ENCODE results near the gene PLEKHG1. TPM values are rescaled to one million over a fixed set of nuclear protein-coding genes. Genes with fewer than 3 reads are reported as not detected.

PLEKHG1 gene
- total and polyA plus RNA-seq, 2 experiments from 2014 or later, result 6.3 to 6.8 TPM

DNA sequence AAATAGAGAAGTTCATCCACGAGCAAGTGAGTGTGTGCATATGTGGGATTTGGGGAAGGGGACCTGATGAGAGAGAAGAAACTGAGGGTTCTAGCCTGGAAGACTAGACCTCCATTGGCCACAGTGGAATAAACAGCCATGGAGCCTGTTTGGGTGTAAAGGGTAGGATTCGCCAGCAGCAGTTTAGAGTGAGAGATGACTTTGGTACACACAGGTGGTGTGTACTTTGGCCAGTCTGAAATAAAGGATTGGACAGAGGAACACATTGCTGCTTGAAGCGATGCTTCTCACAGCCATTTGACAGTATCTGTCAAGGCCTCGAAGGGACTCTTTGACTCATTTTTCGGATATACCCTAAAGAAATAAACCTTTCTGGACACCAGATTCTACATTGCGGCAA lies 29.2 kb downstream of the PLEKHG1 start:
- peak overlapping the region; percentile 55 for H3K27ac ChIP-seq
- TF ChIP-seq, protein P1, sequence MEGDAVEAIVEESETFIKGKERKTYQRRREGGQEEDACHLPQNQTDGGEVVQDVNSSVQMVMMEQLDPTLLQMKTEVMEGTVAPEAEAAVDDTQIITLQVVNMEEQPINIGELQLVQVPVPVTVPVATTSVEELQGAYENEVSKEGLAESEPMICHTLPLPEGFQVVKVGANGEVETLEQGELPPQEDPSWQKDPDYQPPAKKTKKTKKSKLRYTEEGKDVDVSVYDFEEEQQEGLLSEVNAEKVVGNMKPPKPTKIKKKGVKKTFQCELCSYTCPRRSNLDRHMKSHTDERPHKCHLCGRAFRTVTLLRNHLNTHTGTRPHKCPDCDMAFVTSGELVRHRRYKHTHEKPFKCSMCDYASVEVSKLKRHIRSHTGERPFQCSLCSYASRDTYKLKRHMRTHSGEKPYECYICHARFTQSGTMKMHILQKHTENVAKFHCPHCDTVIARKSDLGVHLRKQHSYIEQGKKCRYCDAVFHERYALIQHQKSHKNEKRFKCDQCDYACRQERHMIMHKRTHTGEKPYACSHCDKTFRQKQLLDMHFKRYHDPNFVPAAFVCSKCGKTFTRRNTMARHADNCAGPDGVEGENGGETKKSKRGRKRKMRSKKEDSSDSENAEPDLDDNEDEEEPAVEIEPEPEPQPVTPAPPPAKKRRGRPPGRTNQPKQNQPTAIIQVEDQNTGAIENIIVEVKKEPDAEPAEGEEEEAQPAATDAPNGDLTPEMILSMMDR (IDR thresholded peaks at IDR 0.05; ENCODE audit: poor library complexity), result no peak
- TF ChIP-seq EZH2phosphoT487 (IDR thresholded peaks at IDR 0.05; ENCODE audit: low read depth, severe bottlenecking, unreplicated experiment) (no peak), EZH2 (IDR thresholded peaks at IDR 0.05; ENCODE audit: borderline replicate concordance) (no peak)
- H3K4me1 ChIP-seq (ENCODE audit: insufficient read depth), result peaks cover 42% of the 10 kb centered on the region
- WGBS (ENCODE audit: low lambda C conversion rate, missing lambda C conversion rate), result 64% methylated on average over 6 of the region's 6 CpGs
- no peak overlapping the region for H3K4me3 ChIP-seq
- H3K4me2 ChIP-seq, result peak overlapping the region; percentile 58
- no peaks in the 10 kb centered on the region for H4K20me1 ChIP-seq (ENCODE audit: insufficient read depth, poor library complexity, severe bottlenecking)
- H3K79me2 ChIP-seq, result peaks cover 26% of the 10 kb centered on the region
- no peaks in the 10 kb centered on the region for H3K9me3 ChIP-seq (ENCODE audit: low read depth)
- no peak overlapping the region for H2AFZ ChIP-seq
- no peaks in the 10 kb centered on the region for H3K27me3 ChIP-seq
- no peaks in the 10 kb centered on the region for H3K9me2 ChIP-seq (replicated peaks; ENCODE audit: insufficient read depth)
- no peak for DNase-seq (ENCODE audit: low spot score)
- no peaks in the 10 kb centered on the region for H3K36me3 ChIP-seq (replicated peaks; ENCODE audit: insufficient read depth, low read depth)

DNA sequence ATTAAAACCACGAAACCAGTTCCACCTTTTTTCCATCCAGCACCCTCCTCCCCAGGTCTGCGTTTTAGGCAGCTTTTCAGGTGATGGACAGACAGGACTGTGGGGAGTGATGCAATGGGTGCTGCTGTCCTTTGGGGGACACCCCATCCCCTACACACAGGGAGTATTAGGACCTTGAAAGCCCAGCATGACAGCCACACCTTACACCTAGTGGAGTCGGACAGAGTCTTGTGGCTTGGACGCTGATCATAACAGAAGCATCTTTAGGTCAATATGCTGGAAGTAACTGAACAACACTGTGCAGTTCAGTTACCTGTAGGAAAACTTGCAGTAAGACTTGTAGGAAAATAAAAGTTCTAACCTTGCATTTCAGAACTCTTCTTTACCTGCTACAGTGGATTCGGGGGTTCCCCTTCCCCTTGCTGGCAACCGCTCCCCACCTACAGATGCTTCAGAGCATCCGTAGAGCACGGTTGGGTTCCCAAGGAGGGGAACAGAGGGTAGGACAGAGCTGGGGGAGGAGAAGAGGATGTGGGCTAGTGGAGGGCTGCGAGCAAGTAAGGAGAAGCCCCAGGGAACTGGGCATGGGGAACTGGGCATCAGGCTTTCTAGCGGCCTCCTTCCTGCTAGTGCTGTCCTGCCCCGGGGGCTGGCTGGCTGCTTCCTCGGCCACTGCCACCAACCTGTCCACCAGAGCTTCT lies 31.7 kb downstream of the PLEKHG1 start:
- H4K20me1 ChIP-seq (ENCODE audit: insufficient read depth, poor library complexity, severe bottlenecking), result no peaks in the 10 kb centered on the region
- H2AFZ ChIP-seq, result no peak overlapping the region
- H3K9me3 ChIP-seq (ENCODE audit: low read depth), result no peaks in the 10 kb centered on the region
- no peak overlapping the region for H3K4me2 ChIP-seq
- H3K27ac ChIP-seq, result no peak overlapping the region
- no peaks in the 10 kb centered on the region for H3K27me3 ChIP-seq
- peaks cover 18% of the 10 kb centered on the region for H3K79me2 ChIP-seq
- no peak for TF ChIP-seq EZH2 (IDR thresholded peaks at IDR 0.05; ENCODE audit: borderline replicate concordance)
- TF ChIP-seq, protein P1 (IDR thresholded peaks at IDR 0.05; ENCODE audit: poor library complexity), result no peak
- no peak for TF ChIP-seq EZH2phosphoT487 (IDR thresholded peaks at IDR 0.05; ENCODE audit: low read depth, severe bottlenecking, unreplicated experiment)
- H3K4me3 ChIP-seq, result no peak overlapping the region
- DNase-seq (ENCODE audit: low spot score), result no peak
- peaks cover 48% of the 10 kb centered on the region for H3K4me1 ChIP-seq (ENCODE audit: insufficient read depth)
- H3K36me3 ChIP-seq (replicated peaks; ENCODE audit: insufficient read depth, low read depth), result no peaks in the 10 kb centered on the region
- H3K9me2 ChIP-seq (replicated peaks; ENCODE audit: insufficient read depth), result no peaks in the 10 kb centered on the region
- 97% methylated on average over 12 of the region's 12 CpGs for WGBS (ENCODE audit: low lambda C conversion rate, missing lambda C conversion rate)

DNA sequence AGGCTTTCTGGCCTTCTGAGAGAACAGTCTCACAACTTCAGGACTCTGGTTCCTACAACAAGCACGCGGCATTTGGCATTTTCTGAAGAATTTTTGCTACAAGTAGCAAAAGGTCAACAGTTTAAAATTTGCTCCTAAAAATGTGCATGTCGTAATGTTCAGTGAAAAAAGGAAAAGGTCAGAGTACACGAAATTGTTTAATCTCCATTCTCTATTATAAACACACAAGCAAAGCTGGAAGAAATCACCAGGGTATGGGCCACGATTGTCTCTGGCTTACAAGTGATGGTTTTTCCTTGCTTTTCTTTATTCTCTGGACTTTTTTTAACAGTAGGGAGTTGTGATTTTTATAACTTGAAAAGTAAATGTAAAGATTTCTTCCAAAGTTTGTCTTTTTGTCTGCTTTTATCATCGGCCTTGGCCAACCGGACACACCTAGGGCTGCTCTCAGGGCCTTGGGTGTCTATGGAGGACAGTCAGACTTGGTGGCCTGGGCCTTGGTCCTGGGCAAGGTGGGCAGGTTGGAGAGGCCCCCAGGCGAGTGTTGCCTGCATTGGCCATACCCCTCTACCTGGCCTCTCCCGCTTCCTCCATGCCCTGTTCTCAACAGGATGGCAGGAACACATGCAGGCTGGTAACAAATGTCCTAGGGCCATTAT lies 32.4 kb downstream of the PLEKHG1 start:
- no peaks in the 10 kb centered on the region for H3K9me3 ChIP-seq (ENCODE audit: low read depth)
- no peak overlapping the region for H2AFZ ChIP-seq
- H3K27ac ChIP-seq, result no peak overlapping the region
- no peak for DNase-seq (ENCODE audit: low spot score)
- H4K20me1 ChIP-seq (ENCODE audit: insufficient read depth, poor library complexity, severe bottlenecking), result no peaks in the 10 kb centered on the region
- H3K4me3 ChIP-seq, result no peak overlapping the region
- no peaks in the 10 kb centered on the region for H3K36me3 ChIP-seq (replicated peaks; ENCODE audit: insufficient read depth, low read depth)
- TF ChIP-seq, protein P1 (IDR thresholded peaks at IDR 0.05; ENCODE audit: poor library complexity), result no peak
- TF ChIP-seq EZH2phosphoT487 (IDR thresholded peaks at IDR 0.05; ENCODE audit: low read depth, severe bottlenecking, unreplicated experiment), result no peak
- TF ChIP-seq EZH2 (IDR thresholded peaks at IDR 0.05; ENCODE audit: borderline replicate concordance), result no peak
- WGBS (ENCODE audit: low lambda C conversion rate, missing lambda C conversion rate), result 78% methylated on average over 9 of the region's 9 CpGs
- no peaks in the 10 kb centered on the region for H3K9me2 ChIP-seq (replicated peaks; ENCODE audit: insufficient read depth)
- H3K27me3 ChIP-seq, result no peaks in the 10 kb centered on the region
- H3K79me2 ChIP-seq, result peaks cover 17% of the 10 kb centered on the region
- no peak overlapping the region for H3K4me2 ChIP-seq
- H3K4me1 ChIP-seq (ENCODE audit: insufficient read depth), result peaks cover 42% of the 10 kb centered on the region
